K562 (cell line): ENCODE results near the gene HNMT. TPM values are rescaled to one million over a fixed set of nuclear protein-coding genes. Genes with fewer than 3 reads are reported as not detected.

ENCODE experiments used
- BCL6 ChIP-seq: fragments of 250-450 bp; sonication (Bioruptor Pico); IDR thresholded peaks from 2 replicates; pipeline ENCODE4 v1.4.0; 2020
- DDX20 ChIP-seq: fragments of 450-650 bp; IDR thresholded peaks from 2 replicates; pipeline ENCODE4 v1.6.1; 2016; ENCODE audit warnings: missing genetic modification characterization, low read depth, mild to moderate bottlenecking, missing compliant biosample characterization, moderate library complexity
- FOSL1 ChIP-seq: fragments of 200-800 bp; sonication (Bioruptor generic); conservative IDR thresholded peaks from 2 replicates; pipeline ENCODE4 v1.6.1; 2016; ENCODE audit warnings: missing genetic modification characterization, missing compliant biosample characterization
- KLF16 ChIP-seq: IDR thresholded peaks from 2 replicates; pipeline ENCODE4 v1.6.1; 2016; ENCODE audit warnings: antibody characterized with exemption
- KLF6 ChIP-seq: fragments of 250-450 bp; sonication (Bioruptor Pico); IDR thresholded peaks from 2 replicates; pipeline ENCODE4 v1.4.0; 2020; ENCODE audit warnings: mild to moderate bottlenecking, moderate library complexity, borderline replicate concordance
- PHB2 ChIP-seq: fragments of 450-650 bp; IDR thresholded peaks from 2 replicates; pipeline ENCODE4 v1.6.1; 2017; ENCODE audit warnings: low read depth
- POLR2B ChIP-seq: fragments of 450-650 bp; IDR thresholded peaks from 2 replicates; pipeline ENCODE4 v1.6.1; 2018; ENCODE audit warnings: low read depth; ENCODE audit not compliant: partially characterized antibody
- PRDM10 ChIP-seq: fragments of 450-650 bp; IDR thresholded peaks from 2 replicates; pipeline ENCODE4 v1.6.1; 2018; ENCODE audit not compliant: partially characterized antibody
- TBP ChIP-seq: optimal IDR thresholded peaks from 2 replicates; pipeline ENCODE3; 2011; ENCODE audit warnings: low read depth, low read length, improper control_type of control experiment
- ZNF224 ChIP-seq: sonication (generic); formaldehyde crosslinking; IDR thresholded peaks from 2 replicates; pipeline ENCODE4 v1.8.0; 2022; ENCODE audit warnings: mild to moderate bottlenecking, missing genetic modification reagents
- ZNF277 ChIP-seq: fragments of 250-450 bp; sonication (Bioruptor Pico); IDR thresholded peaks from 2 replicates; pipeline ENCODE4 v1.8.0; 2022; ENCODE audit warnings: inconsistent platforms, mild to moderate bottlenecking, moderate library complexity, borderline replicate concordance
- ZNF778 ChIP-seq: fragments of 450-650 bp; formaldehyde crosslinking; IDR thresholded peaks from 2 replicates; pipeline ENCODE4 v1.4.0; 2020; ENCODE audit warnings: mild to moderate bottlenecking, moderate library complexity
- ZSCAN32 ChIP-seq: fragments of 450-650 bp; formaldehyde crosslinking; IDR thresholded peaks from 2 replicates; pipeline ENCODE4 v1.4.0; 2020; ENCODE audit warnings: mild to moderate bottlenecking, moderate library complexity
- polyA plus RNA-seq, 8 experiments: library from polyadenylated mRNA; depleted of rRNA in 4 of 8; stranded (reverse) in 5 of 8; unstranded in 3 of 8; fragments of >200 nt; fragmentation: Nextera tagmentation in 2 of 8; fragmentation: Illumina TruSeq in 1 of 8; extraction: Ambion mirVana in 2 of 8; extraction: Trizol in 1 of 8; gene quantifications; 2 replicates each; pipeline versions ENCODE4 v1.2.1 to v1.2.3, GENCODE V29; 2011 to 2014; ENCODE audit warnings: inconsistent platforms in 1 of 8, missing spikeins in 1 of 8
- total RNA-seq, 7 experiments: library from RNA; depleted of rRNA in 6 of 7; stranded (reverse); fragments of >200 nt in 6 of 7; fragmentation: Illumina TruSeq in 2 of 7; extraction: Trizol in 2 of 7; gene quantifications; 2 replicates each; pipeline versions ENCODE4 v1.2.1 to v1.2.3, GENCODE V29; 2011 to 2021; ENCODE audit warnings: low replicate concordance in 1 of 7
- TF ChIP-seq, protein P1 (sequence below): sonication (generic); formaldehyde crosslinking; IDR thresholded peaks from 2 replicates; pipeline ENCODE4 v1.8.0; 2022; ENCODE audit warnings: mild to moderate bottlenecking, missing genetic modification reagents

HNMT gene
- total and polyA plus RNA-seq, 9 of the 15 experiments (the other 6 are each of a cell fraction or from before 2014, with no cell fraction given): 3.1 to 10.9 (median 5.3) TPM

DNA sequence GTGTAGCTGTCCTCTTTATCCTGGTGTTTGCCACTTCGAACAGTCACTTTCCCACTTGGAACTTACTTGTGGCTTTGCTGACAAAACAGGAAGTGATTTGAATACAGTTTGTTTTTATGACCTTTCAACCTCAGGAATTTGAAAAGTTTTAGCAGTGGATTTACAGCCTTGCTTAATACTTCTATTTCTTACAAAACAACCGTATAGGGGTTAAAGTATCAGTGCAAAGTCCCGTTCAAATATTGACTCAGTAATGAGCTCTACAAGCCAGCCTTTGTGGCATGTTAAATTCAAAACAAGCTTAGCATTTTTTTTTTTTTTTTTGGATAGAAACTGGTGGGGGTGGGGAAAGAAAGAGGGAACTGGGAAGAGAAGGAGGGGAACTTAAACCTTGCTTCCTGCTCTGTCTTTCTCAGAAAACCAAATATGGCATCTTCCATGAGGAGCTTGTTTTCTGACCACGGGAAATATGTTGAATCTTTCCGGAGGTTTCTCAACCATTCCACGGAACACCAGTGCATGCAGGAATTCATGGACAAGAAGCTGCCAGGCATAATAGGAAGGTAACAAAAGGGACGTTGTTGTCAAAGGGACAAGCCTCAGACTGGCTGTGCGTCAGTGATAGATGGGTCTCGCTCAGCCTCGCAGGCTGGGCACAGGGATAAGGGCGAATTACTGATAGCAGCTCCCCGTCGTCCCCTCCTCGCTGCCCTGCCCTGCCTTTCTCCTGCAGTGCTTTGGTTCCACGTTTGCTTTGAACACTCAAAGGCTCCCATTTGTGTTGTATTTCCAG, at the start of gene HNMT (continued):
- TF ChIP-seq ZNF277 (CRISPR knock-in tag) (no peak), BCL6 (CRISPR knock-in tag) (no peak), DDX20 (0 out of 2 replicates have a peak, but pooled peaks have one; percentile 29), PRDM10 (peak; percentile 13), ZNF224 (CRISPR knock-in tag) (no peak), KLF6 (CRISPR knock-in tag) (no peak), FOSL1 (no peak), POLR2B (no peak), ZSCAN32 (CRISPR knock-in tag) (no peak), KLF16 (peak; percentile 52; the same call in 1 of the 2 replicates), TBP (no peak), PHB2 (peak; percentile 37; the same call in 1 of the 2 replicates), ZNF778 (CRISPR knock-in tag) (no peak)
- TF ChIP-seq, protein P1, sequence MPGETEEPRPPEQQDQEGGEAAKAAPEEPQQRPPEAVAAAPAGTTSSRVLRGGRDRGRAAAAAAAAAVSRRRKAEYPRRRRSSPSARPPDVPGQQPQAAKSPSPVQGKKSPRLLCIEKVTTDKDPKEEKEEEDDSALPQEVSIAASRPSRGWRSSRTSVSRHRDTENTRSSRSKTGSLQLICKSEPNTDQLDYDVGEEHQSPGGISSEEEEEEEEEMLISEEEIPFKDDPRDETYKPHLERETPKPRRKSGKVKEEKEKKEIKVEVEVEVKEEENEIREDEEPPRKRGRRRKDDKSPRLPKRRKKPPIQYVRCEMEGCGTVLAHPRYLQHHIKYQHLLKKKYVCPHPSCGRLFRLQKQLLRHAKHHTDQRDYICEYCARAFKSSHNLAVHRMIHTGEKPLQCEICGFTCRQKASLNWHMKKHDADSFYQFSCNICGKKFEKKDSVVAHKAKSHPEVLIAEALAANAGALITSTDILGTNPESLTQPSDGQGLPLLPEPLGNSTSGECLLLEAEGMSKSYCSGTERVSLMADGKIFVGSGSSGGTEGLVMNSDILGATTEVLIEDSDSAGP (CRISPR knock-in tag): no peak
